ENCODE results near the gene ATAD1. TPM values are rescaled to one million over a fixed set of nuclear protein-coding genes. Genes with fewer than 3 reads are reported as not detected.

ATAD1 gene
- total RNA-seq, 1 experiment from 2014 or later: 15.7 TPM

DNA sequence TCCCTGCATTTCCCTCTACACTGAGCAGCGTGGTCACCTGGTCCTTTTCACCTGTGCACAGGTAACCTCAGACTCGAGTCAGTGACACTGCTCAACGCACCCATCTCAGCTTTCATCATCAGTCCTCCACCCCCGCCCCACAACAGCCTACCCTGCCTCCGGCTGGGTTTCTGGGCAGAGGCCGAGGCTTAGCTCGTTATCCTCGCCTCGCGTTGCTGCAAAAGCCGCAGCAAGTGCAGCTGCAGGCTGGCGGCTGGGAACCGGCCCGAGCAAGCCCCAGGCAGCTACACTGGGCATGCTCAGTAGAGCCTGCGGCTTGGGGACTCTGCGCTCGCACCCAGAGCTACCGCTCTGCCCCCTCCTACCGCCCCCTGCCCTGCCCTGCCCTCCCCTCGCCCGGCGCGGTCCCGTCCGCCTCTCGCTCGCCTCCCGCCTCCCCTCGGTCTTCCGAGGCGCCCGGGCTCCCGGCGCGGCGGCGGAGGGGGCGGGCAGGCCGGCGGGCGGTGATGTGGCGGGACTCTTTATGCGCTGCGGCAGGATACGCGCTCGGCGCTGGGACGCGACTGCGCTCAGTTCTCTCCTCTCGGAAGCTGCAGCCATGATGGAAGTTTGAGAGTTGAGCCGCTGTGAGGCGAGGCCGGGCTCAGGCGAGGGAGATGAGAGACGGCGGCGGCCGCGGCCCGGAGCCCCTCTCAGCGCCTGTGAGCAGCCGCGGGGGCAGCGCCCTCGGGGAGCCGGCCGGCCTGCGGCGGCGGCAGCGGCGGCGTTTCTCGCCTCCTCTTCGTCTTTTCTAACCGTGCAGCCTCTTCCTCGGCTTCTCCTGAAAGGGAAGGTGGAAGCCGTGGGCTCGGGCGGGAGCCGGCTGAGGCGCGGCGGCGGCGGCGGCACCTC, 45.3 kb upstream of the ATAD1 start, which contains the start of the genes KLLN and PTEN:
KLLN (minus strand) TSS at position 481 of the 891 bp plus-strand sequence. CDS start 1,046 bp downstream, outside the sequence.
PTEN (plus strand) TSS at position 573 of the 891 bp plus-strand sequence. CDS start 845 bp downstream, outside the sequence.
- intact Hi-C loops (cut with micrococcal nuclease): no loop called here
- BruUV-seq (replicated peaks): no TSS peak
- no peak for TF ChIP-seq EZH2 (IDR thresholded peaks at IDR 0.05; ENCODE audit: low read length, unreplicated experiment)
- TF ChIP-seq, protein P1, sequence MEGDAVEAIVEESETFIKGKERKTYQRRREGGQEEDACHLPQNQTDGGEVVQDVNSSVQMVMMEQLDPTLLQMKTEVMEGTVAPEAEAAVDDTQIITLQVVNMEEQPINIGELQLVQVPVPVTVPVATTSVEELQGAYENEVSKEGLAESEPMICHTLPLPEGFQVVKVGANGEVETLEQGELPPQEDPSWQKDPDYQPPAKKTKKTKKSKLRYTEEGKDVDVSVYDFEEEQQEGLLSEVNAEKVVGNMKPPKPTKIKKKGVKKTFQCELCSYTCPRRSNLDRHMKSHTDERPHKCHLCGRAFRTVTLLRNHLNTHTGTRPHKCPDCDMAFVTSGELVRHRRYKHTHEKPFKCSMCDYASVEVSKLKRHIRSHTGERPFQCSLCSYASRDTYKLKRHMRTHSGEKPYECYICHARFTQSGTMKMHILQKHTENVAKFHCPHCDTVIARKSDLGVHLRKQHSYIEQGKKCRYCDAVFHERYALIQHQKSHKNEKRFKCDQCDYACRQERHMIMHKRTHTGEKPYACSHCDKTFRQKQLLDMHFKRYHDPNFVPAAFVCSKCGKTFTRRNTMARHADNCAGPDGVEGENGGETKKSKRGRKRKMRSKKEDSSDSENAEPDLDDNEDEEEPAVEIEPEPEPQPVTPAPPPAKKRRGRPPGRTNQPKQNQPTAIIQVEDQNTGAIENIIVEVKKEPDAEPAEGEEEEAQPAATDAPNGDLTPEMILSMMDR (conservative IDR thresholded peaks at IDR 0.05; ENCODE audit: low read depth, low read length): no peak
- no peak for TF ChIP-seq EZH2phosphoT487 (IDR thresholded peaks at IDR 0.05; ENCODE audit: borderline replicate concordance, low read length)
- DNase-seq (peak; percentile 81), ATAC-seq (peak; percentile 56)
- Histone ChIP-seq H3K4me3 (ENCODE audit: low read length) (peak within 1 kb of the TSS; percentile 94), H3K9me2 (replicated peaks; ENCODE audit: low read length) (no peaks in the 10 kb centered on the region), H3K4me1 (ENCODE audit: insufficient read depth, low read length) (peaks cover 15% of the 10 kb centered on the region; the same call in 1 of the 2 replicates), H3K27me3 (ENCODE audit: low read length) (no peaks in the 10 kb centered on the region), H2AFZ (ENCODE audit: low read length) (peak within 1 kb of the TSS; percentile 85), H3K36me3 (ENCODE audit: low read depth, low read length) (no peaks in the 10 kb centered on the region), H3K9ac (ENCODE audit: low read length) (peak within 1 kb of the TSS; percentile 95), H3F3A (ENCODE audit: low read length, unreplicated experiment) (no peaks in the 10 kb centered on the region), H3K79me2 (ENCODE audit: low read length) (peaks cover 43% of the 10 kb centered on the region), H4K20me1 (ENCODE audit: low read length) (peaks cover 39% of the 10 kb centered on the region), H3K9me3 (ENCODE audit: low read length) (no peaks in the 10 kb centered on the region), H3K4me2 (ENCODE audit: low read length) (peak within 1 kb of the TSS; percentile 99), H3K27ac (ENCODE audit: low read length) (peak within 1 kb of the TSS; percentile 97)
- POLR2A ChIA-PET (ENCODE audit: unreplicated experiment): interaction anchor here (0.6 kb wide), 2 partner anchors 315 to 770 kb away, joined by 4 to 5 read pairs; no protein-coding TSS in a partner anchor
- CTCF ChIA-PET: no interaction called here

DNA sequence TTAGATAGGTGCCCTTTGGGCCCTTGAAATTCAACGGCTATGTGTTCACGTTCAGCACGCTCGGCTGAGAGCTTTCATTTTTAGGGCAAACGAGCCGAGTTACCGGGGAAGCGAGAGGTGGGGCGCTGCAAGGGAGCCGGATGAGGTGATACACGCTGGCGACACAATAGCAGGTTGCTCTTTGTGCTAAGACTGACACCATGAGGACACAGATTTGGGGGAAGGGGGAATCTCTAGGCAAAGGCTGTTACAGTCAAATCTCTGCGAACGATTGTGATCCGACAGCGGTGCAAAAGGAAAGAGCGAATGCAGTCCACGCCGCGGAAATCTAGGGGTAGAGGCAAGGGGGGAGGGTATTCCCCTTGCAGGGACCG, 44.6 kb upstream of the ATAD1 start:
- H3K4me2 ChIP-seq (ENCODE audit: low read length): peak overlapping the region; percentile 99
- H3K9me3 ChIP-seq (ENCODE audit: low read length): no peaks in the 10 kb centered on the region
- no peaks in the 10 kb centered on the region for H3K9me2 ChIP-seq (replicated peaks; ENCODE audit: low read length)
- H3K27me3 ChIP-seq (ENCODE audit: low read length): no peaks in the 10 kb centered on the region
- no peak for TF ChIP-seq EZH2phosphoT487 (IDR thresholded peaks at IDR 0.05; ENCODE audit: borderline replicate concordance, low read length)
- no peak for TF ChIP-seq EZH2 (IDR thresholded peaks at IDR 0.05; ENCODE audit: low read length, unreplicated experiment)
- TF ChIP-seq, protein P1 (conservative IDR thresholded peaks at IDR 0.05; ENCODE audit: low read depth, low read length): no peak
- ChIA-PET CTCF (interaction anchor here (0.5 kb wide), 1 partner anchor 87 kb away, joined by 5 read pairs; no protein-coding TSS in a partner anchor), POLR2A (ENCODE audit: unreplicated experiment) (no interaction called here)
- no peaks in the 10 kb centered on the region for H3K36me3 ChIP-seq (ENCODE audit: low read depth, low read length)
- DNase-seq (peak; percentile 34), ATAC-seq (peak; percentile 16)
- H3K27ac ChIP-seq (ENCODE audit: low read length): peak overlapping the region; percentile 97
- H3F3A ChIP-seq (ENCODE audit: low read length, unreplicated experiment): no peaks in the 10 kb centered on the region
- peaks cover 16% of the 10 kb centered on the region; the same call in 1 of the 2 replicates for H3K4me1 ChIP-seq (ENCODE audit: insufficient read depth, low read length)
- H3K9ac ChIP-seq (ENCODE audit: low read length): peak overlapping the region; percentile 95
- peak overlapping the region; percentile 85 for H2AFZ ChIP-seq (ENCODE audit: low read length)
- peaks cover 36% of the 10 kb centered on the region for H3K79me2 ChIP-seq (ENCODE audit: low read length)
- peak overlapping the region; percentile 94 for H3K4me3 ChIP-seq (ENCODE audit: low read length)
- peaks cover 34% of the 10 kb centered on the region for H4K20me1 ChIP-seq (ENCODE audit: low read length)
- BruUV-seq (replicated peaks): no TSS peak
- intact Hi-C loops (cut with micrococcal nuclease): loop anchor here (1.0 kb wide), 1 partner anchor 44 kb away; the partner anchor contains the start of gene ATAD1

Data from PC-3 (cell line).